Inferior parietal cortex (tissue), 1 donor: ENCODE results near the gene MRM2.

Experiments used
- DNase-seq: peaks from one replicate; pipeline ENCODE4 v3.0.0-alpha.2; 2016; ENCODE audit errors: extremely low spot score

MRM2 gene

DNA sequence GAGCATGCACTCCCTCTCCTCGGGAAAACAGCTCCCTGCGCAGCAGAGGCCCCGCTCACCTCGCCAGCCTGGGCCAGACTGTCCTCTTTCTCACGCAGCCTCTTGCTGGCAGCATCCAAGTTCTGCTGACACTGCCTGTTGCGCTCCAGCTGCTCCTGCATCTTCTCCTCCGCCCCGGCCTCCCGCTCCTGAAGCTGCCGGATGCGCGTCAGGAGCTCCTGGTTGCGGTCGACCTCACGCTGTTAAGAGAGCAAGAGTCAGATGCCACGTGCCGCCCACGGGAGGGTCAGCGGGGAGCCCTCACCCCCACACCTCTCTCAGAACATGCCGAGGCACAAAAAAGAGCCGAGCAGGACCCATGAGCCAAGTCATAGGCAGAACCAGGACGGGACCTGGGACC is 19.5 kb downstream of the MRM2 start:
- DNase-seq = no peak

DNA sequence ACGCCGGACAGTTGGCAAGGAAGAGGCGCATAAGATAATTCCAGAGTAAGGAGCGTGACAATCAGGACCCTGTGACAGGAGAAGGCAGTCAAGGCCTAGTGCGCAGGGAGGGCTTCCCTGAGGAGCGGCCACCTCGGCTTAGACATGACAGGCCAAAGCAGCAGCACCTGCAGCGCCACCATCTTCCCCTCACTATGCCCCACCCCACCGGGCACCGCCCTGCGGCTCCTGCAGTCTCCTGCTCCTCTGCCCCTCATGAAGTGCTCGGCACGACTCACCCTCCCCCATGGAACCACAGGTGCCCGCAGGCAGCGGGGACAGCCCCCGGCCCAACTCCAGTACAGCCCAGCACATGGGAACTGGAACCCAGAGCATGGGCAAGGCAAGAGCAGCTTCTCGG is 21.1 kb downstream of the MRM2 start:
- DNase-seq = no peak

DNA sequence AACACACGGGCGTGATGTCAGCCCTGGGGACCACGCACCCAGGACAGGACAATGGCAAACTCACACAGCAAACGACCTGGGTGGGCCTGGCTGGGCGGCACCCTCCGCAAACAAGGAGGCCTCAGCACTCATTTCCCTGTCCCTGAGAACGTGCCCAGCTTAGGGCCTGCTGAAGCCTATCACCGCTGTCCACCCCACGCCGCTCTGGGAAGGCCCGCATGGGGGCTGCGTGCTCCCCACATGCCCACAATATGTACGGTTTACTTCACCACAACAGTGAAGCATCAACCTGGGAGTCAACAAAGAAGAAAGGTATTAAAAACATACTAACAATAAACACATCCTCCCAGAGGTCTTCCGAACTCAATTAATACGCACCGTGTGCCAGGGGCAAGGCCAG is 21.5 kb downstream of the MRM2 start:
- no peak for DNase-seq

DNA sequence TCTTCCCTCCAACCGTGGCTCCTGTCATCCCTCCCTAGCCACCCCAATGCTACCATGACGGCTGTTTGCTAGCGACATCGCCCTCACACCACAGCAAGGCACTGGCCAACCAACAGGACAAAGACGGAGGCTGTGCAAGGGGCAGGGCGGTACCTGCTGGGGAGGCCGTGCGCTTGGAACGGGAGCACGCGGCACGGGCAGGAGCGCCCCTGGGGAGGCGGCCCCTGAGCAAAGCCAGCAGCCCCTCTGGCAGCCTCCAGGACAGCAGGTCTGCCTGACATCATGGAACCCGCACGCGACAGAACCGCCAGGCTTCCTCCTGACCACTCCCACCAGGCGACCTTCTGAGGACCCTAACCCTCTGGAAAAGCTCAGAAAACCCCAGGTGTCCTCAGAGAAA is 22.0 kb downstream of the MRM2 start:
- DNase-seq = no peak

DNA sequence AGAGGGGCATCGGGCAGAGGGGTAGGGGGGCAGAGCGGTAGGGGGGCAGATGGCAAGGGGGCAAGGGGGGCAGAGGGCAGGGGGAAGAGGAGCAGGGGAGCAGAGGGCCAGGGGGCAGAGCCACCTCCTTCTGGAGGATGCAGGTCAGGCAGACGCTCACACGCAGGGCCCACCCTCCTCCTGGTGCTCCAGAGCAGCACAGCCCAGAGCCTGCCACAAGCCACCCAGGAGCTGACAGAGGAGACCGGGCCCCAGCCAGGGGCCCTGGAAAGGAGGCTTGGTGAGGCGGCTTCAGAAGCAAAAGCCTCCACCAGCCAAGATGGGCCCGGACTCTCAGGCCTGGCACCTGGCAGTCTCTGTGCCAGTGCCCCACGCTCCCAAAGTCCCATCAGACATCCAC is 22.4 kb downstream of the MRM2 start:
- DNase-seq = no peak

DNA sequence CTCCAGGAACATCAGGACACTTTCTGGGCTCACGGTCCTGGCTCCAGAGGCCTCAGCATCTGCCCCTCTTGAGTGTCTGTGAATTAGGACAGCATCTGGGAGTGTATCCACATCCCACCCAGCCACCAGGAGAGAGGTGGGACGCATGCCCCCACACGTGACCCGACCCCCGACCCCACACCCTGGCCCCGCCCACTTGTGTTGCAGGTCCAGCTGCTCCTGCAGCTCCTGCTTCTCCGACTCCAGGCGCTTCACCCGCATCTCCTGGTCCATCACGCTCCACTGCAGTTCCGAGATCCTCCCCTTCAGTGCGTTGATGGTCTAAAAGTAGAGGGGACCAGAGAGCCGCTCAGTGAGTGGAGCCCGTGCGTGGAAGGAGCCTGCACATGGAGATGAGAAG is 22.9 kb downstream of the MRM2 start:
- DNase-seq = no peak

DNA sequence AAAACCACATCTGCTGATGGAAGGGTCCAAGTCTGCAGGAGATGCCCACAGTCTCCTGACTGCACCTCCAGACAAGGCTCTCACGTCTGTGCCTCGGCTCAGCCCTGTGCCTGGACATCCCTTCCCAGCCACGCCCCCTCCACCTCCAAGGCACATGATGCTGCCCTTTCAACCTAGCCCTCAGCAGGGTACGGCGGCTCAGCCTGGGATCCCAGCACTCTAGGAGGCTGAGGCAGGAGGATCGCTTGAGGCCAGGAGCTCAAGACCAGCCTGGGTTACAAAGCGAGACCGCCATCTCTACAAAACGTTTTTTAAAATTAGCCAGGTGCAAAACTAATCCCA is 23.6 kb downstream of the MRM2 start:
- DNase-seq = no peak

DNA sequence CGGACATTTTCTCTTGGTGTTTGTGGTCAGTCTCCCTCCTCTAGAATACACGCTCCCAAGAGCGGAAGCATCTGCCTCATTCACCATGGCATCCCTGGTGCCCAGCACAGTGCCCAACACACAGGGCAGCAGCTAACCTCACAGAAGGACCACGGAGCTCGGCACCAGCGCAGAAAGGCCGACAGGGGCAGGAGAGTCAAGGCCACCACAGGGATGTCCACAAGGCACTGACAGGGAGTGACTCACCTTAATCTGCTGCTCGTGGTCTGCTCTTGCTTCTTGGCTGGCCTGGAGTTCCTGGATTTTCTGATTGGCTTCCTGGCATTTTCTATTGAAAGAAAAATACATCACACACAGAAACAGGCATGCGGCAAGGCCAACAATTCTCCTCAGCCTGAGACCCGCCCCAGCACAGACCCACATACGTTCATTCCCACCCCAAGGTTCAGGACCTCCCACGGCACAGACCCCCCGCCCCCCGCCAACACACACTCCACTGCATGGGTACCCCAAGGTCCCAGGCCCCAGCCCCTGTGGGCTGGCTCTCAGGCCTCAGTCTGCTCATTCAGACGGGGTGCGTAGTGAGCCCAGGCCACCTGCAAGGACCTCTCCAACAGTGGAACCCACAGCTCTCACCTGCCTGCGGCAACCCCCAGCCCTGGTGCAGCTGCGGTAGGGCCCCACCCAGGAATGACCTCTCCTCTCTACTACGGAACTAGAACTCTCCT is 24.1 kb downstream of the MRM2 start:
- no peak for DNase-seq

DNA sequence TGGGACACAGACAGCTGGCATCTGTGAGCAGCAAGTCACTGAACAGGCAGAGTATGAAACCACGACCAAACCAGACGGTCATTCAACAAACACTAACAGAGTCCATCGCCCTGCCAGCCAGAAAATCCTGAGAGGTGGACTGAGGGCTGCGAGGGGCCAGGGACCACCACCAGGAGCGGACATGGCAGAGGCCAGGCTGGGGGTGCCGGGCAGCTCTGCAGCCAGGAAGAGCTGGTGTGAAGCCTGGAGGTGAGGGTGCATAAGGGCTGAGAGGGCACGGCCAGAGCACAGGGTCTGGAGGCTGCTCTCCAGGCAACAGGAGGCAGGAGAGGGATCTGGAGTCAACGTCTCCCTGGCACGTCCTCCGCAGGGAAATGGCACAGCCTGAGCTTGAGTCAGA is 24.8 kb downstream of the MRM2 start:
- DNase-seq = no peak

DNA sequence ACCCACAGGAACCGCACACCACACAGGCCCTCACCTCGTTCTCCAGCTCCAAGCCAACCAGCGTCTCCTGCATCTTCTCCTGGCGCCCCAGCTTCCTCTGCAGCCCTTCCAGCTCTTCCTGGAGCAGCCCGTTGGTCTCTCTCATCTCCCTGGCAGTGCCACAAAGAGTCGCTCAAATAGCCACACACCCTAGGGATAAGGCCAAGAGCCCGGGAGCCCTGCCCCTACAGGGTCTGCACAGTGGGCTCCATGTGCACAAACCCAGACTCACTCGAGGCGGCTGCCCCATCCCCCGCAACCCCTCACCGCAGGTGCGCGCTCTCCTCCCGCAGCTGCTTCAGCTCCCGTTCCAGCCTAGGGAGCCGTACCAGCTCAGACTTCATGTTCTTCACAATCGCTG is 26.2 kb downstream of the MRM2 start:
- no peak for DNase-seq

DNA sequence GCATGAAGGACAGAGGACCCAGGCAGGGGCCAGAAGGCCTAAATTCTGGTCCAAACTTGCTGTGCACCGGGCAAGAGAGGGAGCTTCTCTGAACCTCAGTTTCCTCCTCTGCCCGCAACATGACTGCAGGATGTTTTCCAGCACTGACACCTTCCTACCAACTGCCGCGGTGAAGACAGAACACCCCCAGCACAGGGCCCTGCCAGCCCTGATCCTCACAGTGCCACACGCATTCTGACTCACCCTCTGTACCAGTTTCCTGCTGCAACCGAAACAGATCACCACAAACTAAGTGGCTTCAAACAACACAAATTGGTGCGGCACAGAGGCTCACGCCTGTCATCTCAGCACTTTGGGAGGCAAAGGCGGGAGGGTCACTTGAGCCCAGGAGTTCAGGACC is 27.4 kb downstream of the MRM2 start:
- no peak for DNase-seq

DNA sequence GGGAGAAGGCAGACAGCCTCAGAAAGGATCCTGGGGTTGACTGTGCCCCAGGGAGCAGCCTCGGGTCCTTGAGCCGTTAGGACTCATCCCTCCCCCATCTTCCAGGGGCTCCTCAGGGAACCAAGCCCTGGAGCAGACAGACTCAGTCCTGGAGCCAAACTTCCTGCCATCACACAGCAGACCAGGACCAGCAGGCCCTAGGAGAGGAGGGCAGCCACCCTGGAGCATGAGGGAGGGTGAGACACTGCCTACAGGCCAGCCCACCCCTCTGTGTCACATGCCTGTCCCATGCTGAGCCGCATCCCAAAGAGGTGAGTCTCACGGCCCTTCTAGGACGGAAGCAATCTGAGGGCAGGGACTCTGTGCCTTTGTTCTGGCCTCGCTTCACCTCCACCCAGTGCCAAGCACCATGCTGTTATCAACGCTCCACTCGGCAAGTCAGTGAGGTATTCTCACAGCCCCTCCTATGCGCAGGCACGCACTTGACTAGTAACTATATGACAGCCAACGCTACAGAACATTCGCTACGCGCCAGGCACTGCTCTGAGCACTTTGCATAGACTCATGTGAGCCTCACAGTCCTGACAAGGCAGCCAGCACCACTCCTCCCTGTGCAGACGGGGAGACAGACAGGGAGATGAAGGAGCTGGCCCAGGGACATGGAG is 28.3 kb downstream of the MRM2 start:
- DNase-seq = no peak

DNA sequence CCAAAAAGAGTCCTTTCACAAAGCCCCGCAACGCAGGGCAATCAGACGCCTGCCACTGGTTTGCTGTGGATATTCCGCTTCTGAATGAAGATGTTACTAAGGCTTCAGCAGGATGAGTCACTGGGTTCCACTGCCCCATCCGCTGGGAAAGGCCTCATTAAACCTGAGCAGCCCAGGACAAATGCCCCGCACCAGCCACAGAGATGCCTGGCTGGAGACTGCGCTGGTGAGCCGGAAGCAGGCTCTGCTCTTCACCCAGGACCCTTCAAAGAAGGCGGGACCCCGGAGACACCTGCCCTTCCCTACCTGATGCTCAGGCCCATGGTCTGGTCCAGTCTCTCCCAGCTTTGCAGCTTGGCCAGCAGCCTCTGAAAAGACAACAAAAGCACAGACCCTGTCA is 29.1 kb downstream of the MRM2 start:
- DNase-seq = no peak

DNA sequence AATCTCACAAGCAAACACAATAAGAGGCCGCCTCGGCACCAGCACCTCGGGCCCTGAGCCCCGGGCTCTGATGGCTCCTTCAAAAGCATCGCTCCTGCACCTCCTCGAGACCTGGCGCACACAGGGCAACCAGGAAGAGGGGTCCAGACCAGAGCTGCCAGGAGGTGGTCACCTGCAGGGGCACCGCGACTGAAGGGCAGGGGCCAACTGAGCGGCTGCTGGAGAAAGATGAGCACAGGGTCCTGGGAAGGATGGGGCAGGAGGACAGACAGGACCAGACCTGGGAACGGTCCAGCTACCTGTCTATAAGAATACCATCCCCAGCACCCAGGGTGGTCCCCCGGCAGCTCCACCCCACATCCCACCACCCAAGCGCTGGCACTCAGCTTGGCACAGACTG is 30.1 kb downstream of the MRM2 start:
- DNase-seq = no peak

DNA sequence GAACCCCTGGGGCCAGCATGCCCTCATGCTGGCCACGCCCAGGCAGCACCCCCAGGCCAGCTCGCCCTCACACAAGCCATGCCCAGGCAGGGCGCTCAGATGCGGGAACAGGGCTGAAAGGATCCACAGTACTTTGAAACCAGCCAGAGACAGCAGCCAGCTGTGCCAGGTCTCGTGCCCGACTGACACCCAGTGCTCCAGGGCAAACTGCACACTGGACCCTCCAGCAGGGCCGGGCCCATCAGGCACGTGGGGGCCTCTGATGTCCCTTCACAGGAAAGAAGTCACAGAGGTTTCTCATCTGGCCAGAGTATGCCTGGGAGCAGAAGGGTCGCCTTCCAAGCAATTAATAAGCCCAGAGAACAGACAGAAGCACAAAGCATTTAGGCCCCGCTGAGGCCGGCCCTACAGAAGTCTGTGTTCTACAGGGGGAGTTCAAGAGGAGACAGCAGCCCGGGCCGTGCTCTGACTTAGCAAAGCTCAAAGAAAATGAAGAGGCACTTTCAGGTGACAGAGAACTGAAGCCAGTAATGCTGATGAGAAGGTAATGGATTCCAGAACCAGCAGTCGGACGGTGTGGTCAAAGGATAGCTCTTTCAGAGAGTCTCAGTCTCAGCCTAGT is 30.6 kb downstream of the MRM2 start:
- no peak for DNase-seq

DNA sequence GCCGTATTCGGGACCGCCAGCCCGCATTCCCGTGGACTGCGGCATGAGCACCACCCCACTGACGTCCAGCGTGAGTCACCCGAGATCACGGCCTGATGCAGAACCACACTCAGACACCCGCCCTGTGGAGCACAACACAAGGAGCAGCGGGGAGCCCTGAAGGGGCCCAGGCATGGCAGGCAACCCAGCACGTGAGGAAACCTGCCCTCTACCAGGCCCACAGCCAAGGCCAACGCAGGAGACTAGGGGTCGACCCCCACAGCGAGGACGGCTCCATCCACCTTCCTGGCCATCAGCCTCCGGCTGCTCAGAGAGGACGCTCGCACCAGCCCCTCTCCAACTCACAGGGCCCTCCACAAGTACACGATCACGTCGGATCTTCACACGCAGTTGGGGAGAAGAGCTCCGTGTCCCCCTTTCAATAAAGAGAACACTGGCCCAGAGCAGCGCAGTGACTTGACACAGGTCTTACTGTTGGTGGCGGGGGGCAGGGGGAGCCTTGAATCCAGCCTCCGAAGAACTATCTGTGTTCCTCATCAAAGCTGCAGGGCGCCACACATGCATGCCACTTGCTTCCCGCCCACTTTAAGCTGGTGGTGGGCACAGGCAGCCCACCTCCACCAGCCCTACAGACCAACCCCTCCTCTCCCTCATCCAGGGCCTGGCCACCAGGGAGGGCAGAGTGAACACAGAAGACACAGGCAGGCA is 31.3 kb downstream of the MRM2 start:
- no peak for DNase-seq

DNA sequence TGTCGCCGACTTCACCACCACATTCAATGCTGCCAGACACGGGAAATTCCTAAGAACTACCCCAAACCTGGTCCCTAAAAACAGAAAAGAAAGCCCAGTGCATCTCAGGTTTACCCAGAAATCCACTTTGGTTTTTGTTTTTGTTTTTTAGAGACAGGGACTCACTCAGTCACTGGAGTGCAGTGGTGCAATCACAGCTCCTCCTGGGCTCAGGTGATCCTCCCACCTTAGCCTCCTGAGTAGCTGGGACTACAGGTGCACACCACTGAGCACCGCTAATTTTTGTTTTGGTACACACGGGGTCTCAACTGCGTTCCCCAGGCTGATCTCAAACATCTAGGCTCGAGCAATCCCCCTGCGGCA is 32.1 kb downstream of the MRM2 start:
- DNase-seq = no peak

DNA sequence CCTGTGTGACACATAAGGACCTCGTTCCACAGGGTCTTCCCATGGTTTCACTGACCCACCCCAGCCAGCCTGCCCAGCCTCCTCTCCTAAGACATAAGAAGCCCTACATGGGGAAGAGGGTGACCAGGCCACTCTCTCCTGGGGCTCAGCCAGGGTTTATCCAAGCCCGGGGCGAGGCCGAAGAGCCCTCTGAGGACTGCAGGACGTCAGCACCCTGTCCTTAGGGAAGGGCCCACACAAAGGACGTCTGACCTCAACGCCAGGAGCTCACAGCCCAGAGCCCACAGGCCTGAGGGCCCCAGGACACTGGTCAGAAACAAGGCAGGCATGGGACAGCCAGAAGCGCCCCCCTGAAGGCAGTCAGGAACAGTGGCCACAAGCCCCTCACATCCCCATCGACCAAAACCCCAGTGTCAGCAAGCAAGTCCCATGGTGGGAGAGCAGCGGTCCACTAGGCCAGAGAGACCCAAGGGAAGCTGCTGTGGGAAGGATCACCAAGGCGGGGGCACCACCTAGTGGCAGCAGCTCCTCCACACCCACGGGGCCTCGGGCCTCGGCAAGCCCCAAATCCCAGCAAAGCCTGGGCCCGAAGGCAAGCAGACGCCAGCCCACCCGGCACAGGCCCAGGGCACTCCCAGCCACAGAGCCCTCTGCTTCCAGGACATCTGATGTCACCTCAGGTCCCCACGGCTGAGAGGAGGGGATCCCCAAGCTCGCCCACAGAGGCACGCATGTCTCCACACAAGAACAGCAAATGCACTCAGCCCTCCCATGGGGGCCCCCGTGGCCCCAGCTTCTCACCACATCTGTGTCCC is 32.7 kb downstream of the MRM2 start:
- peak; percentile 67 for DNase-seq

DNA sequence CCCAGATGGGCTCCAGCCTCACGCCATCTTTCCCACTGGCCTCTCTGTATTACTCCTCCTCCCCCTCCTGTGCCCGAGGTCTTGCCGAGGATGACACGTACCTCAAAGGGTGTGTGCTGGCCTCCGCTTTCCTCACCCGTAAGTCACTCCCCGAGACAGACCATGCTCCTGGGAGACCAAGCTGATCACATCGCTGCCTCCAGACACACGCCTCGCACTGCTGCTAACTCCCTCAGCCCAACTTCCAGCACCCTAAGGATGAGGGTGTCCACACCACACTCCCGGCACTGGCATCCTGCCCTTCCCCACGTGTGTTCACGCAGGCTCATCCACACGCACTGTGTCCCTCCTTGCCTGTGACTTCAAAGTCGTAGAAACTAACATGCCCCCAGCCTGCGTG is 33.3 kb downstream of the MRM2 start:
- DNase-seq = no peak

DNA sequence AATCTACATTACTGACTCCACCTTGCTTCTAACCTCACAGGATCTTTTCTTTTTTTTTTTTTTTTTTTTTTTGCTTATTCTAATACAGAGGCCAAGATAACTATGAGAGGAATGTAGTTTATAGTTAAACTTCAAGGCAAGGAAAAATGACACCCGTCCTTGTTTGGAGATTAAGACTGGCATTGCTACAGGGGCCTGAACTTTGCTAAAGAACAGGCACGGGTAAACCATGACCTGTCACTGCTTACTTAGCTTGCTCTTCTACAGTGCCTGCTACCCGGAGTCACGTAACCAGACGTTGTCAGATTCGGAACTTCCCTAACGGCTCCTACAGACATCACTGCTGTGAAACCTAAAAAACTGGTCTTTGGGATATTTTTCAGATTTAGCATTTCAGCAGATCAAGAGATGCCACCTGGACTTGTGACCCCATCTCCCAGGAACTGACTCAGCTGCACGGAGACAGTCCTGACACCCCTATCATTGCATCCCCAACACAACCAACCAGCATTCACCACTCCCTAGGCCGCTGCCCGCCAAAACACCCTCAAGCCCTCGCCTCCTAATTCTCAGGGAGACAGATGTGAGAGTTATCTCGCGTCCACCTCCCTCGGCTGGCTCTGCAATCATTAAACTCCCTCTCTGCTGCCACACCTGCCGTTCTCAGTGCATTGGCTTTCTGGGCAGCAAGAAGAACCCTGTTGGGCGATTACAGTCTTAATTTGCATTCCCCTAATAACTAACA is 36.8 kb downstream of the MRM2 start:
- no peak for DNase-seq

DNA sequence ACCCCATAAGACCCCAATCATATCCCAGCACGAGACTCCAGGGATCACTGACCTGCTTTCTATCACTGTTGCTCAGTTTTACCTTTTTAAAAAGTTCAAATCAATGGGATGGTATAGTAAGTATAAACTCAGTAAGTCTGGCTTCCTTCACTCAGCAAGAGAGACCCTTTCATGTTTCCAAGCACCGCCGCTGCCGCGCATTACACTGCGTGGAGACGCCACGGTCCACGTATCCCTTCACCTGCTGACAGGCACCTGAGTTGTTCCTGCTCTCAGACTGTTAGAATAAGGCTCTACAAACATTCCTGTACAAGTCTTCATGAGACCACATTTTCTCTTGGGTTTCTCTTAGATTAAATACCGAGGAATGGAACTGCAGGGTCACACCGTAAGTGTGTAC is 37.6 kb downstream of the MRM2 start:
- DNase-seq = no peak
